Tibial nerve (tissue), 4 donors: ENCODE results near the gene UBTD1. TPM values are rescaled to one million over a fixed set of nuclear protein-coding genes. Genes with fewer than 3 reads are reported as not detected.
A peak's percentile ranks its signal among the peaks of the same experiment; 100 is the strongest.
"Not testable (repeated sequence)": the region's sequence is repeated elsewhere in the genome, so short reads cannot be mapped to it uniquely, and the experiment has no call there.

Experiments used
- DNase-seq, 2 donors: peaks; one replicate each; pipeline ENCODE4 v3.0.0-alpha.2; 2019; ENCODE audit warnings: low spot score in 2 of 2
- H3K27ac ChIP-seq, 4 donors: fragments of 200-600 bp; sonication (generic) in 3 of 4; one replicate each; pipeline ENCODE4 v1.5.1; 2017 to 2019; ENCODE audit warnings: mild to moderate bottlenecking in 1 of 4
- H3K27me3 ChIP-seq, 2 donors: fragments of 200-600 bp; sonication (generic) in 1 of 2; one replicate each; pipeline versions ENCODE4 v1.5.1 to v1.6.0; 2017 to 2019
- H3K36me3 ChIP-seq, 3 donors: fragments of 200-600 bp; sonication (generic); one replicate each; pipeline ENCODE4 v1.5.1; 2018 to 2019
- H3K4me1 ChIP-seq, 4 donors: fragments of 200-600 bp; sonication (generic) in 3 of 4; one replicate each; pipeline ENCODE4 v1.5.1; 2017 to 2019
- H3K4me3 ChIP-seq, 4 donors: fragments of 200-600 bp; sonication (generic) in 3 of 4; one replicate each; pipeline ENCODE4 v1.5.1; 2017 to 2019; ENCODE audit warnings: mild to moderate bottlenecking in 1 of 4, moderate library complexity in 1 of 4
- H3K9me3 ChIP-seq, 4 donors: fragments of 200-600 bp; sonication (generic) in 3 of 4; one replicate each; pipeline ENCODE4 v1.5.1; 2017 to 2019
- CTCF ChIP-seq, 5 experiments: fragments of 200-600 bp in 3 of 5; fragments of 450-650 bp in 2 of 5; sonication (generic) in 3 of 5; IDR thresholded peaks; one replicate each; pipeline ENCODE4 v1.5.1; 2016 to 2019; ENCODE audit warnings: antibody characterized with exemption in 5 of 5, mild to moderate bottlenecking in 3 of 5, moderate library complexity in 2 of 5
- EP300 ChIP-seq, 2 donors: sonication (generic); formaldehyde crosslinking; IDR thresholded peaks; one replicate each; pipeline ENCODE4 v1.6.1; 2017; ENCODE audit warnings: antibody characterized with exemption in 2 of 2, mild to moderate bottlenecking in 1 of 2
- POLR2A ChIP-seq, 2 donors: fragments of 450-650 bp; IDR thresholded peaks; one replicate each; pipeline ENCODE4 v1.6.1; 2017; ENCODE audit warnings: antibody characterized with exemption in 2 of 2, mild to moderate bottlenecking in 2 of 2, moderate library complexity in 2 of 2
- WGBS, 2 donors: methylation state at CpG; one replicate each; pipeline ENCODE4 v1.1.5; 2018; 5-methylcytosine and 5-hydroxymethylcytosine counted together
- total RNA-seq, 4 donors: library from RNA; depleted of rRNA; stranded (reverse); fragments of >200 nt; gene quantifications; one replicate each; pipeline ENCODE4 v1.1.0, GENCODE V29; 2016

UBTD1 gene
- total RNA-seq, 4 donors from 2014 or later = 9.4 to 17.1 (median 16.5) TPM

- WGBS, 2 donors = 53 to 57% methylated on average over 4 of the region's 4 CpGs
- no peak overlapping the region for H3K4me3 ChIP-seq
- H3K36me3 ChIP-seq = peaks cover 0 to 22% (median 0%) of the 10 kb centered on the region in 3 donors
- no peak for DNase-seq
- H3K9me3 ChIP-seq = no peaks in the 10 kb centered on the region
- H3K4me1 ChIP-seq = peaks cover 0 to 13% (median 4%) of the 10 kb centered on the region in 4 donors
- H3K27ac ChIP-seq = no peak overlapping the region
- no peak for TF ChIP-seq CTCF (IDR thresholded peaks at IDR 0.05)
- TF ChIP-seq EP300 (IDR thresholded peaks at IDR 0.05) = no peak
- TF ChIP-seq POLR2A (IDR thresholded peaks at IDR 0.05) = no peak
- no peaks in the 10 kb centered on the region for H3K27me3 ChIP-seq
These were observed 75.8 kb downstream of the UBTD1 start for GRCh38 chr10:97574374-97575126.

- TF ChIP-seq CTCF (IDR thresholded peaks at IDR 0.05) = no peak
- TF ChIP-seq EP300 (IDR thresholded peaks at IDR 0.05) = no peak
- no peak for TF ChIP-seq POLR2A (IDR thresholded peaks at IDR 0.05)
- no peaks in the 10 kb centered on the region for H3K27me3 ChIP-seq
- no peaks in the 10 kb centered on the region for H3K9me3 ChIP-seq
- DNase-seq = no peak
- peaks cover 0 to 16% (median 0%) of the 10 kb centered on the region in 3 donors for H3K36me3 ChIP-seq
- no peak overlapping the region for H3K4me3 ChIP-seq
- H3K27ac ChIP-seq = no peak overlapping the region
- H3K4me1 ChIP-seq = peaks cover 0 to 13% (median 4%) of the 10 kb centered on the region in 4 donors
- WGBS, 2 donors = 84 to 88% methylated on average over 6 of the region's 6 CpGs
These were observed 76.5 kb downstream of the UBTD1 start for GRCh38 chr10:97575127-97575668.

- 37 to 58% methylated on average over 5 of the region's 5 CpGs for WGBS, 2 donors
- not testable (repeated sequence) for H3K9me3 ChIP-seq, H3K36me3 ChIP-seq, H3K27me3 ChIP-seq, H3K4me3 ChIP-seq, H3K27ac ChIP-seq, DNase-seq
- peaks cover 0 to 13% (median 4%) of the 10 kb centered on the region in 4 donors for H3K4me1 ChIP-seq
These were observed 77.8 kb downstream of the UBTD1 start for GRCh38 chr10:97576487-97576886.

- TF ChIP-seq EP300 (IDR thresholded peaks at IDR 0.05) (no peak), CTCF (IDR thresholded peaks at IDR 0.05) (no peak), POLR2A (IDR thresholded peaks at IDR 0.05) (no peak)
- 75 to 79% methylated on average over 6 to 9 of the region's 9 CpGs for WGBS, 2 donors
These were observed 79.0 kb downstream of the UBTD1 start for GRCh38 chr10:97577701-97578100.

GRCh38 chr10:97578171-97578844, 79.6 kb downstream of the UBTD1 start:
- H3K27ac ChIP-seq = no peak overlapping the region
- WGBS, 2 donors = 57 to 83% methylated on average over 34 to 40 of the region's 40 CpGs
- H3K27me3 ChIP-seq = no peaks in the 10 kb centered on the region
- H3K4me3 ChIP-seq = peak overlapping the region in 1 of 4 donors; percentile 26
- DNase-seq = no peak
- no peaks in the 10 kb centered on the region for H3K36me3 ChIP-seq
- peaks cover 0 to under 1% (median 0%) of the 10 kb centered on the region in 4 donors for H3K4me1 ChIP-seq
- TF ChIP-seq EP300 (IDR thresholded peaks at IDR 0.05) (no peak), CTCF (IDR thresholded peaks at IDR 0.05) (no peak), POLR2A (IDR thresholded peaks at IDR 0.05) (no peak)
- no peaks in the 10 kb centered on the region for H3K9me3 ChIP-seq

More at GRCh38 chr10:97577701-97578100, 79.0 kb downstream of the UBTD1 start:
- Histone ChIP-seq H3K27me3 (no peaks in the 10 kb centered on the region), H3K4me1 (peaks cover 0 to 5% (median 0%) of the 10 kb centered on the region in 4 donors), H3K36me3 (no peaks in the 10 kb centered on the region), H3K27ac (no peak overlapping the region), H3K9me3 (no peaks in the 10 kb centered on the region), H3K4me3 (no peak overlapping the region)
- DNase-seq = no peak
